GM12873 (cell line): Measurements from ENCODE around the gene CD99L2.

Experiments
- TF ChIP-seq, protein P1 (sequence below): IDR thresholded peaks from 2 replicates; pipeline ENCODE4 v1.5.1; 2012; ENCODE audit warnings: low read depth, mild to moderate bottlenecking, moderate library complexity, low read length, control low read depth; ENCODE audit not compliant: insufficient read depth; ENCODE audit errors: missing control alignments

CD99L2 gene

DNA sequence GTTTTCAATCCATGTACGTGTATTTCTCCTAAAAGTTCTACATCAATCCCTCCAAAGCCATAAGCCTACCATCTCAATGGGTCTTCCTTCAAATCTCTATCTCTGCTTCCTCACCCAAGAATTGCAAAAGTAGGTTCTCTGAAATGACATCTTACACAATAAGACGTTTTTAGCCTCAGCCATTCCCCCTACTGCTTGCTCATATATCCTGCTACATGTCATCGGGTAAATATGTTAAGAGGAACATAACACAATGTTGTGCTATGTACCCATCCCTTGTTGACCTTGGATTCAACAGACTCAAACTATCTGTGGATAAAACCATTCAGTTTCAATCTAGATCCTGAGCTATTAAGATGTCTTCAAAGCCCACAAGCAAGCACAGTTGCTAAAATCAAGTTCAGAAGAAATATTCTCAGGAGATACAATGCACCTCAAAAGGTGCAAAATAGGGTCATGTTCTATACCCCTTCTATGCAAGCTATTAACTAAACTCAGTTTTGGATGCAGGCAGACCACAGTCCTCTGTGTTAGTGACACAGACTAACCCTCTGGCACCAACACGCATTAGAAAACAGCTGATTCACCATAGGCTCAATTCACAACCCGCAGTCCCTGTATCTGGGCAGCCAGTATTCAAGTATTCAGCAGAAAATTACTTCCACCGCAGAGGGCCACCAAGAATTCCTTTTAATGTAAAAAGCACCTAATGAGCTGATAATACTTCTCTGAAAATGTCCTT is 56.8 kb downstream of the CD99L2 start:
- TF ChIP-seq, protein P1, sequence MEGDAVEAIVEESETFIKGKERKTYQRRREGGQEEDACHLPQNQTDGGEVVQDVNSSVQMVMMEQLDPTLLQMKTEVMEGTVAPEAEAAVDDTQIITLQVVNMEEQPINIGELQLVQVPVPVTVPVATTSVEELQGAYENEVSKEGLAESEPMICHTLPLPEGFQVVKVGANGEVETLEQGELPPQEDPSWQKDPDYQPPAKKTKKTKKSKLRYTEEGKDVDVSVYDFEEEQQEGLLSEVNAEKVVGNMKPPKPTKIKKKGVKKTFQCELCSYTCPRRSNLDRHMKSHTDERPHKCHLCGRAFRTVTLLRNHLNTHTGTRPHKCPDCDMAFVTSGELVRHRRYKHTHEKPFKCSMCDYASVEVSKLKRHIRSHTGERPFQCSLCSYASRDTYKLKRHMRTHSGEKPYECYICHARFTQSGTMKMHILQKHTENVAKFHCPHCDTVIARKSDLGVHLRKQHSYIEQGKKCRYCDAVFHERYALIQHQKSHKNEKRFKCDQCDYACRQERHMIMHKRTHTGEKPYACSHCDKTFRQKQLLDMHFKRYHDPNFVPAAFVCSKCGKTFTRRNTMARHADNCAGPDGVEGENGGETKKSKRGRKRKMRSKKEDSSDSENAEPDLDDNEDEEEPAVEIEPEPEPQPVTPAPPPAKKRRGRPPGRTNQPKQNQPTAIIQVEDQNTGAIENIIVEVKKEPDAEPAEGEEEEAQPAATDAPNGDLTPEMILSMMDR, result no peak

DNA sequence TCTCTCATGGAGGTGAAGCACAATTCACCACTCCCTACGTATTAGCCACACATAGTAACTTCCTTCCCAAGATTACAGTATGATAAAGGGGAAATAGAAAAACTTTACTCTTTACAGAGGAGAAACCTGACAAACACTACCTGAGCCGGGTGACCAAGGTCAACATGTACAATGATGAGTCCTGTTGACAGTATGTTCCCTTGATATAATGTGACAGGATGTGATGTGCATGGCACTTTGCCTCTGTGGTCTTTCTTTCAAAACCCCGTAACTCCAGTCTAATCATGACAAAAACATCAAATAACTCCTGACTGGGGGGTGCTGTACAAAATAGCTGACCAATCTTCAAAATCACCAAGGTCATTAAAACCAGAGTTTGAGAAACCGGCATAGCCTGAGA is 60.6 kb downstream of the CD99L2 start:
- TF ChIP-seq, protein P1, result no peak

DNA sequence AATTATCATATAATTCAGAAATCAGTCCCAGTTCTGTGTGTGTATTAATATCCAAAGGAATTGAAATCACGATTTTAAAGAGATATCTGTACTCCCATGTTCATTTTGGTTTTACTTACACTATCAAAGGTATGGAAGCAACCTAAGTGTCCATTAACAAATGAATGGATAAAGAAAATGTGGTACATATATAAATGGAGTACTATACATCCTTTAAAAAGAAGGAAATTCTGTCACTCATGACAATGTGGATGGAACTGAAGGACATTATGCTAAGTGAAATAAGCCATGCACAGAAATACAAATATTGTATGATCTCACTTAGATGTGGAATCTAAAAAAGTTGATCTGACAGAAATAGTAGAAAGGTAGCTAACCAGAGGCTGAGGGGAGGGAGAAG is 63.8 kb downstream of the CD99L2 start:
- TF ChIP-seq, protein P1, result no peak

DNA sequence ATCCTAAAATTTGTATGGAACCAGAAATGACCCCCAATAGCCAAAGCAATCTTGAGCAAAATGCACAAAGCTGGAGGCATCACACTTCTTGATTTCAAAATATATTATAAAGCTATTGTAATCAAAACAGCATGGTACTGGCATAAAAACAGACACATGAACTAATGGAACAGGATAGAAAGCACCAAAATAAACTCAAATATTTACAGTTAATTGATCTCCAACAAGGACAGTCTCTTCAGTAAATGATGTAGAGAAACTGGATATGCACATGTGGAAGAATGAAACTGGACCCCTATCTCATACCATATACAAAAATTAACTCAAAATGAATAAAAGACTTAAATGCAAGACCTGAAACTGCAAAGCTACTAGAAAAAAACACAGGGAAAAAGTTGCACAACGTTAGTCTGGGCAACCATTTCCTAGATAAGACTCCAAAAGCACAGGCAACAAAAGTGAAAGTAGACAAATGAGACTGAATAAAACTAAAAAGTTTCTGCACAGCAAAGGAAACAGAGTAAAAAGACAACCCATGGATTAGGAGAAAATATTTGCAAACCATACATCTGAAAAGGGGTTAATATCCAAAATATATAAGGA is 64.9 kb downstream of the CD99L2 start:
- TF ChIP-seq, protein P1, result no peak

DNA sequence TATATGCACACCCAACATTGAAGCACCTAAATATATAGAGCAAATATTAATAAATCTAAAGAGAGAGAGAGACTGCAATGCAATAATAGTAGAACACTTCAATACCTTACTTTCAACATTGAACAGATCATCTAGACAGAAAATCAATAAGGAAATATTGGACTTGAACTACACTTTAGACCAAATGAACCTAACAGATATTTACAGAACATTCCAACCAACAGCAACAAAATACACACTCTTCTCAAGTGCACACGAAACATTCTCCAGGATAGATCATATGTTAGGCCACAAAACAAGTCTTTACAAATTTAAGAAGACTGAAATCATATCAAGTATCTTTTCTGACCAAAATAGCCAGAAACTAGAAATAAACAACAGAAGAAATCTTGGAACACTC is 66.6 kb downstream of the CD99L2 start:
- TF ChIP-seq, protein P1, result no peak

DNA sequence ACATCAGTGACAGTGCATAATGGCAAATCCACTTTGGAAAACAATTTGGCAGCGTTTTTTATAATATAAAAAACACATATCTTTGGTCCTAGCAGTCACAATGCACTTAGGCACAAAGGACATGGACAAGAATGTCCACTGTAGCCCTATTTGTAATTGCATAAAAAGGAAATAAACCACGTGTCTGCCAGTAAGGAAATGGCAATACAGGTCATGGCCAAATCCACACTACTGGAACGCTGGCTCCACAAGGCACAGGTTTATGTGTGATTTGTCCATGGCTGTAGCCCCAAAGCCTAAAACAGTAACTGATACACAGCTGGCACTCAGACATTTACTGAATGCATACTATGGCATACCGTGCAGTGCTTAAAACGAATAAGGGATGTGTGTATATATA is 69.7 kb downstream of the CD99L2 start:
- TF ChIP-seq, protein P1, result no peak

DNA sequence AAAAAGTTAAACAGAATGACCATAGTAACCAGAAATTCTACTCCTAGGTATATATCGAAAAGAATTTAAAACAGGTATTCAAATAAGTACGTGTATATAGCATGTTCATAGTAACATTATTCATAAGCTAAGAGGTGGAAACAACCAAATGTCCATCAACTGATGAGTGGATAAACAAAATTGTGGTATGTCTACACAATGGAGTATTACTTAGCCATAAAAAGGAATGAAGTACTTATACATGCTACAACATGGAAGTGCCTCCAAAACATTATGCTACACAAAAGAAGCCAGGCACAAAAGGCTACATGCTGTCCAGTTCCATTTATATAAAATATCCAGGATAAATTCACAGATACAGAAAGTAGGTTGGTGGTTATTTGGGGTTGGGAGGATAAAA is 76.5 kb downstream of the CD99L2 start:
- TF ChIP-seq, protein P1, result no peak
